ENCODE data around the gene IFNAR1.

IFNAR1 gene

GRCh38 chr21:33324291-33325221, at the start of gene IFNAR1:
IFNAR1 (plus strand) TSS chr21:33324970; CDS start chr21:33325056, 86 bp downstream.
- FAIRE-seq: peak; percentile 98

DNA sequence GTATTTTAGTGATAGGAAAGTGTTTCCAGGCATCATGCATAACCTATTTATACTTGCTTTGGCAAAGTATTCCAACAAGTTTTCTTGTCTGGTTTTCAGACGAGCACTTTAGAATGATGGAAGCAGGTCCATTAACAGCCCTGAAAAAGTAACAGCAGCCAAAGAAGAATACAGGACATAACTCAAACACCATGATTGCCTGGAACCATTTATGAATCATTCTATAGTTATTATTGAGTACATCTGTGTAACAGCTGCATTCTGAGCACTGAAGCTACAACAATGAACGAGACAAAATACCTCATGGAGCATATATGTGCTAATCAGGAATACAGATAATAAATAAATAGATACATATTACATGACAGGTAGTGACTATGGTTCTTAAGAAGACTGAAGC, 46.0 kb upstream of the IFNAR1 start:
- DNase-seq (ENCODE audit: insufficient read length, low spot score) (no peak), FAIRE-seq (no peak)

More at GRCh38 chr21:33324291-33325221, at the start of gene IFNAR1:
- peak; percentile 89 for DNase-seq (ENCODE audit: insufficient read length, low spot score)

- no peak for FAIRE-seq
- no peak for DNase-seq (ENCODE audit: insufficient read length, low spot score)
Observed at GRCh38 chr21:33279330-33279820, 45.4 kb upstream of the IFNAR1 start.

DNA sequence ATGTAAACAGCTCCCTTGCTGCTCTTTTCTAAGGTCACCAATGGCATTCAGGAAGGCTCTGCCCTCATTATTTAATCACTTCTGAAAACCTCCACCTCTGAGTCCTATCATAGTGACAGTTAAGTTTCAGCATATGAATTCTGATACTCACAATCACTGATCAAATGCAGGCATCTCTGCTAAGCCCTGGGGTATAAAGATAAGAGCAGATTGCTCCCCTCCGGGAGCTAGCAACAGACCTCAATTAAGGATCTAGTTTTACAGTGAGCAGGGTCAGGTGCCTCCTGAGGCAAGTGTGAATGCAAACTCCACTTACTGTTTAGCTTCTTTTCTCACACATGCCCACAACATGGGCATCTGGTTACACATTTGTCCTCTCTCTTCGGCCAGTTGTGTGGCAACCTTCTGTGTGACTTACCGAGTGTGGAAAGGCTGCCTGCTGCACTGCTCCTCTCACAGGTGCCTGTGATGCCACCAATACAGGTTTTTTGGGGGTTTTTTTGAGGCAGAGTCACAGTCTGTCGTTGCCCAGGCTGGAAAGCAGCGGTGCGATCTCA, 43.6 kb upstream of the IFNAR1 start:
- DNase-seq (ENCODE audit: insufficient read length, low spot score) (no peak), FAIRE-seq (no peak)

- no peak for DNase-seq (ENCODE audit: insufficient read length, low spot score)
- FAIRE-seq: no peak
Observed at GRCh38 chr21:33283203-33283602, 41.6 kb upstream of the IFNAR1 start.

- FAIRE-seq (peak; percentile 16), DNase-seq (ENCODE audit: insufficient read length, low spot score) (no peak)
Observed at GRCh38 chr21:33286076-33286475, 38.7 kb upstream of the IFNAR1 start.

DNA sequence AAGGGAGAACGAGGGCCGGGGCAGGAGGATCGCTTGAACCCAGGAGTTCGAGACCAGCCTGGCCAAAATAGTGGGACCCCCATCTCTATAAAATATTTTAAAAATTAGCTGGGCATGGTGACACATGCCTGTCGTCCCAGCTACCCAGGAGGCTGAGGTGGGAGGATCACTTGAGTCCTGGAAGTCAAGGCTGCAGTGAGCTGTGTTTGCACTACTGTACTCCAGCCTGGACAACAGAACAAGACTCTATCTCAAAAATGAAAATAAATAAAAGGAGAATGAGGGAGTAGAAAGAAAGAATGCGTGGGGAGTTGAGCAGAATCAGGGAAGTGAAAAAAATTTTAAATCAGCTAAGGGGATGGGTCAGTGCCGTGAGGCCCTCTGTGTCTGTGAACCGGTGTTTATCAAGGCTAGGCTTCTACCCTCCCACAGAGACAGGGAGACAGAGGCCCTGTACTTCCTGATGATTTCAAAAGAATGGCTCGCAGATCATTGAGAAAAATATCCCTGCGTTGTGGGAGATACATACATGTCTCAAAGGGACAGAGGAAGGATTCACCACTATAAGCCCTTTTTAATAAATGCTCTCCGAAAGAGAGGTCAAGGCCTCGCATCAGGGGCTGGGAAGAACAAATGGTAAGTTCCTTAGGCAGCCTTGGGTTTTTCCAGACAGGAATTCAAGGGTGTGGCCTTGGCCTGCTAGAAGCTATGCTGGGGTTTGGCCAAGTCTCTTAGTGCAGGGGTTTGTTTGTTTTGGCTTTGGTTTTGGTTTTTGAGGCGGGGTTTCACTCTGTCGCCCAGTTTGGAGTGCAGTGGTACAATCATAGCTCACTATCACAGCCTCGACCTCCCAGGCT, 37.9 kb upstream of the IFNAR1 start:
- DNase-seq (ENCODE audit: insufficient read length, low spot score): no peak
- no peak for FAIRE-seq

GRCh38 chr21:33289199-33289819, 35.5 kb upstream of the IFNAR1 start:
- no peak for DNase-seq (ENCODE audit: insufficient read length, low spot score)
- FAIRE-seq: peak; percentile 86

DNA sequence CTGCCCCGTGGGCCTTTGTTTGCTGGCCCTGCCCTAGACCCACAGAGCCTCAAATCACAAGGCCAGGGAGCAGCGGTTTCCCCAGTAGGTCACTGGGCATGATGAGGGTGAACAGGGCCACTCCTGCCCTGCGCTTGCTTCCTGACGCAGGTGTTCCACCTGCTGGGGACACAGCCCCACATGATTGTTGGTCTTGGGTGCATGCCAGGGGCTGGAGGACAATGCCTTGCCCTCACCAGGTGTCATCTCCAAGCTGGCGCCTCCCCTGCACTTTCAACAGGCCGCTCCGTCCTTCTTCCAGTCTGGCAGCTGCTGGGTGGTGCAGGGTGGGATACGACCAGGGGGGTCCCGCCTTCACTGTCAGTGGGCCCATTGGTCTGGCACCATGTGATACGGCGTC, 34.3 kb upstream of the IFNAR1 start:
- FAIRE-seq (no peak), DNase-seq (ENCODE audit: insufficient read length, low spot score) (no peak)

DNA sequence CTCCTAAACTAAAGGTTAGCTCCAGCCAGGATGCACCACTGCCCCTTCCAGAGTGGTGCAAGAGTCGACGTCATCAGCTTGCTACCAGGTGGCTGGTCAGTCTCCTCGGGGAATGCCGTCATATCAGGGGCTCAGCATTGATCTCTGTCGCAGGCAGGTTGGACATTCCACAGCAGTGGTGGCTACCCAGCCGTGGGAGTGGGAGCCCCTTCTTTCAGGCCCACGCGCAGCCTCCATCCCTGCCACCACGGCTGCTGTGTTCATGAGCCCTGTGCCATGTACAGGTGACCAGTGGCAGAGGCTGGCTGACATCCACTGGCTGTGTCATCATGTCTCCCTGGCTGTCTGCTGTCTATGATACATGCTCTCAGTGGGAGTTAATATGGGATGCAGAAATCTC, 33.1 kb upstream of the IFNAR1 start:
- DNase-seq (ENCODE audit: insufficient read length, low spot score) (no peak), FAIRE-seq (no peak)

DNA sequence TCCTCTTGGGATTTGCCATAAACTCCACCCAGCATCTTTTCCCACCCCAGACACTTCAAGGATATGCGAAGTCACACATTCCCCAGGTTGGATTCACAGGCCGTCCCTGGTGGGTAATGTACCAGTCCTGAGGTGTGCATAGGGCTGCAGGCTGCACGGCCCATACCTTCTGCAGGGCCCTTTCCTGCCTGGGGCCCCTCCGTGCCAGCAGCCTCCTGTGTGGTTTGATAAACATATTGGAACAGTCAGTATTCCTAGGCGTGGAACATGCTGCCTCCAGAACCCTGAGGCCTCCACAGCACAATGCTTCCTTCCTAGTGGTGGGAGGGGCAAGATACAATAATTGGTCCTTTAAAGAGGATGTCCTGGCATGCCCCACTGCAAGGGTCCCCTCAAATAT, 32.0 kb upstream of the IFNAR1 start:
- no peak for DNase-seq (ENCODE audit: insufficient read length, low spot score)
- FAIRE-seq: no peak

DNA sequence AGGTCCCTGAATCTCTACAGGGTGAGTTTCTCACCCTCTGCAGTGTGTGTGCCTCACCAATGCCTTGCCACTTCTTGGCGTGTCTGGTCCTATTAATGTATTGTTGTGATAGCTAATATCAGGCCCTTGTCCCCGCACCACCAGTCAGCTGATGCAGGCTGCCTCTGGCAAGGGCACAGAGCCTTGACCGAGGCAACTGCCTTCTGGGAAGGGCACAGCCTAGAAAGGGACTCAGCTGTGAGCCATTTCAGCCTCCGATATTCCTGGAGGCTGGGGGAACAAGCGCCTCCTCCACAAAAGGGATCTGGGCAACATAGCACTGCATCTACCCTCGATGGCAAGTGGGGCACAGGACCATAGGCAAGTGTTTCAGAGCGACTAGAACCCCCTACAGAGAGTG, 31.6 kb upstream of the IFNAR1 start:
- FAIRE-seq (no peak), DNase-seq (ENCODE audit: insufficient read length, low spot score) (no peak)

DNA sequence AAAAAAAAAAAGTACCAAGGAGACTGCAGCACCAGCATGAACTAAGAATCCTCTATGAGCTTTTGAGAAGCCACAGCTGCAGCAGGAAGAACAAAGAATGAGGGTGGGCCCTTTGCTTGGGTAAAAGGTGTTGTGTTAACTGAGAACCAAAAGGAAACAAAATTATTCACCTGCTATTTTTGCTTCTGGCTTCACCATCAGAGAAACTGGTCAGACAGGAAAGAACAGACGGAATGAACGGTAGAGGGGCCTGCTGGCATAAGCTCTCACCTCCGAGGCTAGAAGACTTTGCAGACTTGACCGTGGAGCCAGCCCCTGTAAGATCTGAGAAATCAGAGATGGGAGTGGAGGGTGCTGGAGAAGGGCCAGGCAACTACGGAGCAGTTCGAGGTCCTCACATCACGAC, 31.0 kb upstream of the IFNAR1 start:
- no peak for FAIRE-seq
- no peak for DNase-seq (ENCODE audit: insufficient read length, low spot score)

DNA sequence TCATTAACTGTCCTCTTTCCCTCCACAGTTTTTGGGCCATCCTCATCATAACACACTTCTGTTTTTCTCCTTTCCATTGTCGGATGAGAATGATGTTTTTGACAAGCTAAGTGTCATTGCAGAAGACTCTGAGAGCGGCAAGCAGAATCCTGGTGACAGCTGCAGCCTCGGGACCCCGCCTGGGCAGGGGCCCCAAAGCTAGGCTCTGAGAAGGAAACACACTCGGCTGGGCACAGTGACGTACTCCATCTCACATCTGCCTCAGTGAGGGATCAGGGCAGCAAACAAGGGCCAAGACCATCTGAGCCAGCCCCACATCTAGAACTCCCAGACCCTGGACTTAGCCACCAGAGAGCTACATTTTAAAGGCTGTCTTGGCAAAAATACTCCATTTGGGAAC, 28.6 kb upstream of the IFNAR1 start:
- FAIRE-seq: no peak
- no peak for DNase-seq (ENCODE audit: insufficient read length, low spot score)

GRCh38 chr21:33299181-33299752, 25.5 kb upstream of the IFNAR1 start:
- no peak for DNase-seq (ENCODE audit: insufficient read length, low spot score)
- FAIRE-seq: no peak

GRCh38 chr21:33300701-33301631, 23.8 kb upstream of the IFNAR1 start:
- DNase-seq (ENCODE audit: insufficient read length, low spot score) (no peak), FAIRE-seq (no peak)

- FAIRE-seq (no peak), DNase-seq (ENCODE audit: insufficient read length, low spot score) (no peak)
Observed at GRCh38 chr21:33301632-33302002, 23.2 kb upstream of the IFNAR1 start.

DNA sequence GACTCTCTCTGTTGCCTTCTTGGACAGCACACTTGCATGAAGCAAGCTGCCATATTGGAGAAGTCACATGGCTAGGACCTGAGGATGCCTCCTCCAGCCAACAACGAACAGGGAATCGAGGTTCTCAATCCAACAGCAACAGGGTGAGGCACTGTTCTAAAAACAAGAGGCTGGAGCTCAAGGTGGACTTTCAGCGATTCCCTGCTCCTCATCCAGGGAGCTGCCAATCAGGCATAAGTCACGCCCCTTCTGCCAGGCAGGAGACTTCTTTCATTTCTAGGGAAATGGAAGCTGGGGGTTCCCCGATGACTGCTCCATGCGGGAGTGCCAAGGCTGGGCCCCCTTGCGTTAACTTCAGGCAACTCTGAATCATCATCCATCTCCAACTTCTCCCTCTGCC, 22.7 kb upstream of the IFNAR1 start:
- DNase-seq (ENCODE audit: insufficient read length, low spot score) (no peak), FAIRE-seq (no peak)

- DNase-seq (ENCODE audit: insufficient read length, low spot score) (no peak), FAIRE-seq (no peak)
Observed at GRCh38 chr21:33302796-33303195, 22.0 kb upstream of the IFNAR1 start.

Measured in HTR-8/SVneo (cell line).